Caco-2 (cell line): ENCODE measurements around the gene SART3. TPM values are rescaled to one million over a fixed set of nuclear protein-coding genes. Genes with fewer than 3 reads are reported as not detected.

ENCODE experiments used
- BruUV-seq: library from RNA; stranded (reverse); fragments of 400-500 nt; replicated peaks from 2 replicates; lab custom pipeline; 2021; lab: Mats Ljungman, UMichigan
- CTCF ChIA-PET: fragments of 300-600 bp; sonication (Branson Sonifier 250); formaldehyde crosslinking; loops from one replicate; lab custom pipeline; 2022; ENCODE audit warnings: antibody characterized with exemption; lab: Charles Lee
- POLR2A ChIA-PET: fragments of 300-600 bp; sonication (Branson Sonifier 250); formaldehyde crosslinking; loops from one replicate; lab custom pipeline; 2022; ENCODE audit warnings: antibody characterized with exemption; lab: Charles Lee
- DNase-seq, 2 experiments: peaks; one replicate each; pipeline versions ENCODE4 v3.0.0 to v3.0.0-alpha.2; 2020 to 2022
- H3K27me3 ChIP-seq: replicated peaks from 2 replicates; pipeline ENCODE4 v1.6.0; 2011; ENCODE audit warnings: low read length; ENCODE audit not compliant: control insufficient read depth, insufficient read depth
- H3K36me3 ChIP-seq: 2 replicates; pipeline ENCODE4 v1.5.1; 2011; ENCODE audit warnings: low read length; ENCODE audit not compliant: control insufficient read depth, insufficient read depth
- H3K4me1 ChIP-seq: fragments of 250-450 bp; sonication (Bioruptor Pico); 2 replicates; pipeline ENCODE4 v1.5.1; 2020; ENCODE audit warnings: mild to moderate bottlenecking
- H3K4me3 ChIP-seq: 2 replicates; pipeline ENCODE4 v1.5.1; 2011; ENCODE audit warnings: low read depth, mild to moderate bottlenecking, control low read depth, low read length
- H3K9me3 ChIP-seq: fragments of 250-450 bp; sonication (Bioruptor Pico); 2 replicates; pipeline ENCODE4 v1.5.1; 2020; ENCODE audit warnings: mild to moderate bottlenecking, moderate library complexity
- H3K27ac Mint-ChIP-seq: one replicate; pipeline ENCODE4 v1.8.0; 2022; ENCODE audit warnings: mixed read lengths; ENCODE audit not compliant: unreplicated experiment
- H3K27me3 Mint-ChIP-seq: one replicate; pipeline ENCODE4 v1.8.0; 2022; ENCODE audit warnings: mixed read lengths; ENCODE audit not compliant: insufficient read depth, unreplicated experiment
- H3K36me3 Mint-ChIP-seq: one replicate; pipeline ENCODE4 v1.8.0; 2022; ENCODE audit warnings: mild to moderate bottlenecking, mixed read lengths; ENCODE audit not compliant: insufficient read depth, unreplicated experiment
- H3K4me1 Mint-ChIP-seq: one replicate; pipeline ENCODE4 v1.8.0; 2022; ENCODE audit warnings: low read depth, mixed read lengths; ENCODE audit not compliant: unreplicated experiment
- H3K4me3 Mint-ChIP-seq: one replicate; pipeline ENCODE4 v1.8.0; 2022; ENCODE audit warnings: mild to moderate bottlenecking, moderate library complexity, mixed read lengths; ENCODE audit not compliant: unreplicated experiment
- H3K9me3 Mint-ChIP-seq: one replicate; pipeline ENCODE4 v1.8.0; 2022; ENCODE audit warnings: mixed read lengths; ENCODE audit not compliant: unreplicated experiment
- CTCF ChIP-seq, 2 experiments: fragments of 200-600 bp in 1 of 2; IDR thresholded peaks; 1 replicate in 1 of 2; 2 replicates in 1 of 2; pipeline versions ENCODE4 v1.5.1 to v1.8.0; 2011 to 2022; ENCODE audit warnings: antibody characterized with exemption in 1 of 2, control low read depth in 1 of 2, inconsistent platforms in 1 of 2, low read depth in 1 of 2, low read length in 1 of 2, mild to moderate bottlenecking in 1 of 2, moderate library complexity in 1 of 2; ENCODE audit not compliant: insufficient read depth in 1 of 2, severe bottlenecking in 1 of 2, unreplicated experiment in 1 of 2
- intact Hi-C: fragments of 100-400 bp; cut with micrococcal nuclease; formaldehyde crosslinking; loops from one replicate; pipeline ENCODE4 v1.10.0; 2022; ENCODE audit not compliant: unreplicated experiment
- total RNA-seq: library from RNA; stranded (reverse); gene quantifications from 2 replicates; pipeline ENCODE4 v1.2.3, GENCODE V29; 2022

Gene SART3
- total RNA-seq, 1 experiment from 2014 or later: 77.3 TPM

- POLR2A ChIA-PET: no interaction called here
- Histone ChIP-seq H3K4me3 (no peak overlapping the region), H3K36me3 (no peaks in the 10 kb centered on the region), H3K9me3 (no peaks in the 10 kb centered on the region), H3K27me3 (no peaks in the 10 kb centered on the region), H3K4me1 (no peaks in the 10 kb centered on the region)
- Mint-ChIP-seq H3K4me3 (no peak overlapping the region), H3K36me3 (no peaks in the 10 kb centered on the region), H3K27me3 (peaks cover 4% of the 10 kb centered on the region), H3K9me3 (no peaks in the 10 kb centered on the region), H3K27ac (no peak overlapping the region), H3K4me1 (no peaks in the 10 kb centered on the region)
- no peak for DNase-seq
- intact Hi-C loops: no loop called here
- CTCF ChIA-PET: no interaction called here
- no peak for TF ChIP-seq CTCF (IDR thresholded peaks at IDR 0.05; ENCODE audit: insufficient read depth in 1 of 2, low read depth in 1 of 2, low read length in 1 of 2, severe bottlenecking in 1 of 2, unreplicated experiment in 1 of 2)
- no TSS peak for BruUV-seq
Measured at GRCh38 chr12:108586306-108586705, 25.3 kb upstream of the SART3 start.

GRCh38 chr12:108585864-108586263 is 24.9 kb upstream of the SART3 start:
- Mint-ChIP-seq H3K27me3 (peaks cover 4% of the 10 kb centered on the region), H3K36me3 (no peaks in the 10 kb centered on the region), H3K4me3 (no peak overlapping the region), H3K27ac (no peak overlapping the region), H3K9me3 (no peaks in the 10 kb centered on the region), H3K4me1 (peaks cover under 1% of the 10 kb centered on the region)
- ChIA-PET POLR2A (no interaction called here), CTCF (no interaction called here)
- Histone ChIP-seq H3K4me3 (no peak overlapping the region), H3K9me3 (no peaks in the 10 kb centered on the region), H3K4me1 (no peaks in the 10 kb centered on the region), H3K36me3 (no peaks in the 10 kb centered on the region), H3K27me3 (no peaks in the 10 kb centered on the region)
- intact Hi-C loops: no loop called here
- TF ChIP-seq CTCF (IDR thresholded peaks at IDR 0.05; ENCODE audit: insufficient read depth in 1 of 2, low read depth in 1 of 2, low read length in 1 of 2, severe bottlenecking in 1 of 2, unreplicated experiment in 1 of 2): no peak
- DNase-seq: no peak
- no TSS peak for BruUV-seq

- TF ChIP-seq CTCF (IDR thresholded peaks at IDR 0.05; ENCODE audit: insufficient read depth in 1 of 2, low read depth in 1 of 2, low read length in 1 of 2, severe bottlenecking in 1 of 2, unreplicated experiment in 1 of 2): no peak
- Mint-ChIP-seq H3K4me3 (no peak overlapping the region), H3K27ac (no peak overlapping the region), H3K9me3 (no peaks in the 10 kb centered on the region), H3K36me3 (no peaks in the 10 kb centered on the region), H3K4me1 (peaks cover 8% of the 10 kb centered on the region), H3K27me3 (peaks cover 4% of the 10 kb centered on the region)
- no peaks in the 10 kb centered on the region for H3K9me3 ChIP-seq
- intact Hi-C loops: no loop called here
- CTCF ChIA-PET: no interaction called here
- H3K36me3 ChIP-seq: no peaks in the 10 kb centered on the region
- 0 out of 2 replicates have a peak, but pooled peaks cover 5% of the 10 kb centered on the region for H3K4me1 ChIP-seq
- no TSS peak for BruUV-seq
- DNase-seq: no peak
- no peaks in the 10 kb centered on the region for H3K27me3 ChIP-seq
- no peak overlapping the region for H3K4me3 ChIP-seq
- POLR2A ChIA-PET: no interaction called here
Measured at GRCh38 chr12:108584456-108585065, 23.6 kb upstream of the SART3 start.
